Effector CD8-positive, alpha-beta T cell (primary cell): ENCODE measurements around the gene OR13C8.

Source experiments
- DNase-seq: peaks from one replicate; lab custom pipeline; 2025; lab: John Stamatoyannopoulos, UW

The OR13C8 gene

GRCh38 chr9:104617418-104617817 is 48.5 kb downstream of the OR13C8 start:
- DNase-seq, result no peak

GRCh38 chr9:104618104-104618503 is 49.1 kb downstream of the OR13C8 start, which contains the start of gene OR13C9:
OR13C9 (minus strand) TSS chr9:104618204; CDS start chr9:104618204, 0 bp downstream.
- no peak for DNase-seq
